ENCODE measurements around the gene ZYX. TPM values are rescaled to one million over a fixed set of nuclear protein-coding genes. Genes with fewer than 3 reads are reported as not detected.

Gene ZYX
- total RNA-seq, 6 experiments from 2014 or later: 29.7 to 129 (median 43.6) TPM

- Histone ChIP-seq H3K4me3 (no peak overlapping the region), H3K36me3 (no peaks in the 10 kb centered on the region), H3K9me3 (no peaks in the 10 kb centered on the region), H3K27me3 (no peaks in the 10 kb centered on the region), H3K27ac (peak overlapping the region in 2 of 3 donors; percentile 11 to 65), H3K4me1 (peaks cover 0 to 57% (median 29%) of the 10 kb centered on the region in 4 donors)
- 59% methylated on average over 11 of the region's 28 CpGs for WGBS (ENCODE audit: insufficient coverage, low coverage, low lambda C conversion rate, missing lambda C conversion rate)
- no peak for TF ChIP-seq POLR2A (IDR thresholded peaks at IDR 0.05)
- TF ChIP-seq CTCF (IDR thresholded peaks at IDR 0.05): no peak
- peak; percentile 72 to 78 (median 74) for ATAC-seq
- intact Hi-C loops (cut with DNase I): no loop called here
- peak; percentile 80 to 90 (median 88) for DNase-seq
Measured at GRCh38 chr7:143396625-143397556, 15.7 kb downstream of the ZYX start.

- peaks cover 0 to 57% (median 28%) of the 10 kb centered on the region in 4 donors for H3K4me1 ChIP-seq
Measured at GRCh38 chr7:143397710-143398530, 16.8 kb downstream of the ZYX start.

DNA sequence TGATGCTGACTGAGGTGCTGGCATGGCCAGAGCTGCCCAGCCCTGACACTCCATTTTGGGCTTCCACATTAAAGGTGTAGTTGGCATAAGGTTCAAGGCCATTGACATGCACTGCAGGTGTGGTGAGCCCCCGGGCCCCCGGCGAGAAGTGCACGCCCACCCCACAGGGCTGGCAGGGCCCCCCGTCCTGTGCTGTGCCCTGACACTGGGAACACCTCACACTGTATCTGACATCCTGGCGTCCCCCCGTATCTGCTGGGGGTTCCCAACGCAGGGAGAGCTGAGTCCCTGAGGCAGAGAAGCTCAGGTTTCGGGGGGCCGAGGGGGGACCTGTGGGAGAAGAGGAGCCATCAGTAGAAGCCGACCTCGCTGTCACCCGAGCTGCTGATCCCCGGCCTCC, 17.5 kb downstream of the ZYX start:
- TF ChIP-seq CTCF (IDR thresholded peaks at IDR 0.05): no peak
- TF ChIP-seq POLR2A (IDR thresholded peaks at IDR 0.05): no peak
- Histone ChIP-seq H3K4me1 (peaks cover 0 to 54% (median 26%) of the 10 kb centered on the region in 4 donors), H3K27me3 (no peaks in the 10 kb centered on the region), H3K9me3 (no peaks in the 10 kb centered on the region), H3K36me3 (no peaks in the 10 kb centered on the region), H3K4me3 (no peak overlapping the region), H3K27ac (no peak overlapping the region)
- ATAC-seq (no peak), DNase-seq (no peak)
- intact Hi-C loops (cut with DNase I): no loop called here
- no CpG with 5 or more reads among the region's 14 CpGs for WGBS (ENCODE audit: insufficient coverage, low coverage, low lambda C conversion rate, missing lambda C conversion rate)

More at GRCh38 chr7:143397710-143398530, 16.8 kb downstream of the ZYX start:
- 72% methylated on average over 5 of the region's 16 CpGs for WGBS (ENCODE audit: insufficient coverage, low coverage, low lambda C conversion rate, missing lambda C conversion rate)
- Histone ChIP-seq H3K4me3 (no peak overlapping the region), H3K9me3 (no peaks in the 10 kb centered on the region), H3K27me3 (no peaks in the 10 kb centered on the region), H3K36me3 (no peaks in the 10 kb centered on the region), H3K27ac (no peak overlapping the region)
- no peak for ATAC-seq
- DNase-seq: no peak
- intact Hi-C loops (cut with DNase I): no loop called here
- TF ChIP-seq CTCF (IDR thresholded peaks at IDR 0.05) (no peak), POLR2A (IDR thresholded peaks at IDR 0.05) (no peak)

- Histone ChIP-seq H3K4me3 (no peak overlapping the region), H3K27ac (no peak overlapping the region), H3K9me3 (no peaks in the 10 kb centered on the region), H3K4me1 (peaks cover 0 to 49% (median 23%) of the 10 kb centered on the region in 4 donors), H3K27me3 (no peaks in the 10 kb centered on the region), H3K36me3 (no peaks in the 10 kb centered on the region)
- ATAC-seq (no peak), DNase-seq (no peak)
- no CpG with 5 or more reads among the region's 8 CpGs for WGBS (ENCODE audit: insufficient coverage, low coverage, low lambda C conversion rate, missing lambda C conversion rate)
- TF ChIP-seq CTCF (IDR thresholded peaks at IDR 0.05) (no peak), POLR2A (IDR thresholded peaks at IDR 0.05) (no peak)
- intact Hi-C loops (cut with DNase I): no loop called here
Measured at GRCh38 chr7:143399151-143399550, 18.0 kb downstream of the ZYX start.

All from right lobe of liver (tissue), 6 donors.